Astrocyte (in vitro differentiated cells and primary cell): Measurements from ENCODE around the gene TNNI3K. TPM values are rescaled to one million over a fixed set of nuclear protein-coding genes. Genes with fewer than 3 reads are reported as not detected.

Source experiments
- DNase-seq: peaks from one replicate; pipeline ENCODE4 v3.0.0-alpha.2; 2010; ENCODE audit warnings: low read depth
- FAIRE-seq: peaks from 2 replicates; lab custom pipeline; 2011; peaks lifted over from hg19 to GRCh38; lab: Jason Lieb, UNC
- H2AFZ ChIP-seq: 2 replicates; pipeline ENCODE4 v1.6.0; 2012; ENCODE audit warnings: low read depth, low read length, inconsistent platforms
- H3K27ac ChIP-seq: 2 replicates; pipeline ENCODE4 v1.5.1; 2011; ENCODE audit warnings: low read depth, low read length, inconsistent platforms
- H3K27me3 ChIP-seq: 2 replicates; pipeline ENCODE4 v1.6.0; 2011; ENCODE audit warnings: low read length, inconsistent platforms; ENCODE audit not compliant: insufficient read depth
- H3K36me3 ChIP-seq: 2 replicates; pipeline ENCODE4 v1.5.1; 2011; ENCODE audit warnings: low read length, inconsistent platforms; ENCODE audit not compliant: insufficient read depth
- H3K4me1 ChIP-seq: 2 replicates; pipeline ENCODE4 v1.5.1; 2011; ENCODE audit warnings: low read length, inconsistent platforms; ENCODE audit not compliant: insufficient read depth
- H3K4me2 ChIP-seq: 2 replicates; pipeline ENCODE4 v1.6.0; 2012; ENCODE audit warnings: low read length, inconsistent platforms
- H3K4me3 ChIP-seq: 2 replicates; pipeline ENCODE4 v1.5.1; 2011; ENCODE audit warnings: low read depth, mild to moderate bottlenecking, low read length, inconsistent platforms; ENCODE audit not compliant: insufficient read depth
- H3K79me2 ChIP-seq: 2 replicates; pipeline ENCODE4 v1.6.0; 2012; ENCODE audit warnings: mild to moderate bottlenecking, low read length, inconsistent platforms; ENCODE audit not compliant: insufficient read depth
- H3K9ac ChIP-seq: 2 replicates; pipeline ENCODE4 v1.6.0; 2012; ENCODE audit warnings: mild to moderate bottlenecking, low read length, inconsistent platforms
- H3K9me3 ChIP-seq: 2 replicates; pipeline ENCODE4 v1.5.1; 2012; ENCODE audit warnings: low read depth, mild to moderate bottlenecking, low read length, inconsistent platforms; ENCODE audit not compliant: insufficient read depth
- H4K20me1 ChIP-seq: 2 replicates; pipeline ENCODE4 v1.6.0; 2012; ENCODE audit warnings: low read length, inconsistent platforms; ENCODE audit not compliant: insufficient read depth
- H3K27ac Mint-ChIP-seq: one replicate; pipeline ENCODE4 v1.8.0; 2021; ENCODE audit warnings: mild to moderate bottlenecking, mixed read lengths; ENCODE audit not compliant: unreplicated experiment
- H3K27me3 Mint-ChIP-seq: one replicate; pipeline ENCODE4 v1.8.0; 2021; ENCODE audit warnings: low read depth, mixed read lengths; ENCODE audit not compliant: unreplicated experiment
- H3K36me3 Mint-ChIP-seq: one replicate; pipeline ENCODE4 v1.8.0; 2021; ENCODE audit warnings: low read depth, mixed read lengths; ENCODE audit not compliant: unreplicated experiment
- H3K4me1 Mint-ChIP-seq: one replicate; pipeline ENCODE4 v1.8.0; 2021; ENCODE audit warnings: low read depth, mixed read lengths; ENCODE audit not compliant: unreplicated experiment
- H3K4me3 Mint-ChIP-seq: one replicate; pipeline ENCODE4 v1.8.0; 2021; ENCODE audit warnings: mild to moderate bottlenecking, moderate library complexity, mixed read lengths; ENCODE audit not compliant: unreplicated experiment
- H3K9me3 Mint-ChIP-seq: one replicate; pipeline ENCODE4 v1.8.0; 2021; ENCODE audit warnings: mild to moderate bottlenecking, mixed read lengths; ENCODE audit not compliant: unreplicated experiment
- EZH2 ChIP-seq: IDR thresholded peaks from 2 replicates; pipeline ENCODE4 v1.6.1; 2012; ENCODE audit warnings: mild to moderate bottlenecking, low read length, inconsistent platforms; ENCODE audit not compliant: insufficient read depth
- total RNA-seq: library from RNA; stranded (reverse); gene quantifications from 2 replicates; pipeline ENCODE4 v1.2.1, GENCODE V29; 2021
- TF ChIP-seq, protein P1 (sequence below): IDR thresholded peaks from 2 replicates; pipeline ENCODE4 v1.5.1; 2011; ENCODE audit warnings: low read depth, mild to moderate bottlenecking, inconsistent platforms, low read length, moderate library complexity; ENCODE audit not compliant: insufficient read depth

Gene TNNI3K
- total RNA-seq, 1 donor from 2014 or later, result 0.45 TPM

DNA sequence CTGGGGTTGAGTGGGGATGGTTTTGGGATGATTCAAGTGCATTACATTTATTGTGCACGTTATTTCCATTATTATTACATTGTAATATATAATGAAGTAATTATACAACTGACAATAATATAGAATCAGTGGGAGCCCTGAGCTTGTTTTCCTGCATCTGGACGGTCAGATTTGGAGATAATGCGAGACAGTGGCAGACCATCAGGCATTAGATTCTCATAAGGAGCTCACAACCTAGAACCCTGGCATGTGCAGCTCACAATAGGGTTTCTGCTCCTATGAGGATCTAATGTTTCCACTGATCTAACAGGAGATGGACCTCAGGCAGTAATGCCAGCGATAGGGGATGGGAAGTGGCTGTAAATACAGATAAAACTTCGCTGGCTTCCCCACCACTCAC lies 355.1 kb downstream of the TNNI3K start:
- Mint-ChIP-seq H3K27me3 (peaks cover 6% of the 10 kb centered on the region), H3K4me3 (no peak overlapping the region), H3K9me3 (no peaks in the 10 kb centered on the region), H3K4me1 (no peaks in the 10 kb centered on the region), H3K36me3 (no peaks in the 10 kb centered on the region), H3K27ac (no peak overlapping the region)
- no peak overlapping the region for H3K27ac ChIP-seq
- no peaks in the 10 kb centered on the region for H3K4me1 ChIP-seq
- DNase-seq (no peak), FAIRE-seq (no peak)
- no peaks in the 10 kb centered on the region for H3K9me3 ChIP-seq
- no peak overlapping the region for H2AFZ ChIP-seq
- no peaks in the 10 kb centered on the region for H3K27me3 ChIP-seq
- H3K36me3 ChIP-seq, result no peaks in the 10 kb centered on the region
- TF ChIP-seq EZH2, result no peak
- TF ChIP-seq, protein P1, sequence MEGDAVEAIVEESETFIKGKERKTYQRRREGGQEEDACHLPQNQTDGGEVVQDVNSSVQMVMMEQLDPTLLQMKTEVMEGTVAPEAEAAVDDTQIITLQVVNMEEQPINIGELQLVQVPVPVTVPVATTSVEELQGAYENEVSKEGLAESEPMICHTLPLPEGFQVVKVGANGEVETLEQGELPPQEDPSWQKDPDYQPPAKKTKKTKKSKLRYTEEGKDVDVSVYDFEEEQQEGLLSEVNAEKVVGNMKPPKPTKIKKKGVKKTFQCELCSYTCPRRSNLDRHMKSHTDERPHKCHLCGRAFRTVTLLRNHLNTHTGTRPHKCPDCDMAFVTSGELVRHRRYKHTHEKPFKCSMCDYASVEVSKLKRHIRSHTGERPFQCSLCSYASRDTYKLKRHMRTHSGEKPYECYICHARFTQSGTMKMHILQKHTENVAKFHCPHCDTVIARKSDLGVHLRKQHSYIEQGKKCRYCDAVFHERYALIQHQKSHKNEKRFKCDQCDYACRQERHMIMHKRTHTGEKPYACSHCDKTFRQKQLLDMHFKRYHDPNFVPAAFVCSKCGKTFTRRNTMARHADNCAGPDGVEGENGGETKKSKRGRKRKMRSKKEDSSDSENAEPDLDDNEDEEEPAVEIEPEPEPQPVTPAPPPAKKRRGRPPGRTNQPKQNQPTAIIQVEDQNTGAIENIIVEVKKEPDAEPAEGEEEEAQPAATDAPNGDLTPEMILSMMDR, result no peak
- no peaks in the 10 kb centered on the region for H4K20me1 ChIP-seq
- H3K9ac ChIP-seq, result no peak overlapping the region
- no peaks in the 10 kb centered on the region for H3K79me2 ChIP-seq
- H3K4me2 ChIP-seq, result no peak overlapping the region
- no peak overlapping the region for H3K4me3 ChIP-seq

DNA sequence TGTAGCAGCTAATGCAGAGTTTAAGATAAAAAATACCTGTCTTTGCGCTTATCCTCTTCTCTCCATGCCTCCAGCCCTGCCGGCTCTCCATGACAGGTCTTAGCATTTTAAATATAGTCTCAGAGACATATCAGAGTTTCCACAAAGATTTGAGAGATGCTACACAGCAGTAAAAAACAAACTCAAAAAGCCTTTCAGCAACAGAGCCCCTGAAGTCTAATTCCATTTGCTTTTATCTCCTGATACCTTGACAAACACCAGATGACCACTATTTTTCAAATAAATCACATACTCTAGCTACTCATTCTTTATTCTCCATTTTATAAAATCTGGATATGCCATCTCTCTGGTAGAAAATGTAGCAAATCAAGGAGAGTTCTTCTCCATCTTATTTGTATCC lies 356.8 kb downstream of the TNNI3K start:
- no peak overlapping the region for H3K4me3 ChIP-seq
- no peak for TF ChIP-seq EZH2
- TF ChIP-seq, protein P1, result no peak
- H3K4me1 Mint-ChIP-seq, result no peaks in the 10 kb centered on the region
- H3K9me3 Mint-ChIP-seq, result no peaks in the 10 kb centered on the region
- FAIRE-seq, result no peak
- no peak overlapping the region for H3K27ac Mint-ChIP-seq
- H3K9ac ChIP-seq, result no peak overlapping the region
- no peak overlapping the region for H2AFZ ChIP-seq
- DNase-seq, result no peak
- no peaks in the 10 kb centered on the region for H3K36me3 Mint-ChIP-seq
- no peak overlapping the region for H3K4me2 ChIP-seq
- no peaks in the 10 kb centered on the region for H4K20me1 ChIP-seq
- H3K79me2 ChIP-seq, result no peaks in the 10 kb centered on the region
- H3K36me3 ChIP-seq, result no peaks in the 10 kb centered on the region
- H3K9me3 ChIP-seq, result no peaks in the 10 kb centered on the region
- H3K27me3 ChIP-seq, result no peaks in the 10 kb centered on the region
- H3K4me1 ChIP-seq, result no peaks in the 10 kb centered on the region
- peaks cover 6% of the 10 kb centered on the region for H3K27me3 Mint-ChIP-seq
- H3K4me3 Mint-ChIP-seq, result no peak overlapping the region
- H3K27ac ChIP-seq, result no peak overlapping the region

DNA sequence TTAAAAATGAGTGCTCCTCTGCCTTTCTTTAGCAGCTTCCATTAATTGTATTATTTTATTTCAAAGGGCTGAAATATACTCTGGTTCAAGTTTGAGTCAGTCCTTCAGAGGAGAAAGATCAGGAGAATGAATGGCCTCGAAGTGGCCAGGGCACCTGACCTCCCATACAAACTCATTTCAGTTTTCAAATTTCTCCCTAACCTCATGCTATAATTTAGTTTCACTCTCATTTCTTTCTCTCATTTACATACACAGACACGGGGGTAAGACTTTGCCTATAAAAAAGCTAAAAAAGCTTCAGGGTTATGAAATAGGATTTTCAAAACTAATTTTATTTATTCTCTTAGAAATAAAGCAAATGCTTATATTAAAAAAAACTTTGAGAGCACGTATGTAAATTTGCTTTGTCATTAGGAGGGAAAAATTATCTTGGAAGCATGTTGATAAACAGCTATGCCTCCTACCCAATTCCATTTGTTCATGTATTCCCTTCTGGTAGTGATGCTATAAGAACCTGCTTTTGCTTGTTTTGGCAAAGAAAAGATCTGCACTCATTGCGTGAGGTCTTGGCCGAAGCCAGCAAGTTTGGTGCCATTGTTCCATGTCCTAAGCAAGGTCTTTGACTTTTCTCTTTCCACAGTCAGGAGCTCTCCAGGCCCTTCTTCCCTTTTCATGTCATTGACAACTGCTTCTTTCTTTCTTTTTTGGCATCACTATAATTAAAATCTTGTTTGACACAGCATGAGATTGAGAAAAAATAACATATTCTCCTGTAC lies 357.6 kb downstream of the TNNI3K start:
- Mint-ChIP-seq H3K4me3 (no peak overlapping the region), H3K36me3 (no peaks in the 10 kb centered on the region), H3K9me3 (no peaks in the 10 kb centered on the region), H3K4me1 (no peaks in the 10 kb centered on the region), H3K27ac (no peak overlapping the region), H3K27me3 (peaks cover 6% of the 10 kb centered on the region)
- Histone ChIP-seq H3K36me3 (no peaks in the 10 kb centered on the region), H3K27ac (no peak overlapping the region), H3K9me3 (no peaks in the 10 kb centered on the region), H3K4me1 (no peaks in the 10 kb centered on the region), H3K79me2 (no peaks in the 10 kb centered on the region), H2AFZ (no peak overlapping the region), H3K9ac (no peak overlapping the region), H3K4me3 (no peak overlapping the region), H3K4me2 (no peak overlapping the region), H3K27me3 (no peaks in the 10 kb centered on the region), H4K20me1 (no peaks in the 10 kb centered on the region)
- DNase-seq (no peak), FAIRE-seq (no peak)
- TF ChIP-seq, protein P1, result no peak
- no peak for TF ChIP-seq EZH2
